PFSK-1 (cell line): ENCODE results near the gene ODF2L.

Experiments used
- POLR2AphosphoS5 ChIP-seq: IDR thresholded peaks from 2 replicates; pipeline ENCODE4 v1.6.1; 2012; ENCODE audit warnings: low read depth, mild to moderate bottlenecking, control low read depth, low read length, moderate library complexity
- SIN3A ChIP-seq: IDR thresholded peaks from 2 replicates; pipeline ENCODE4 v1.6.1; 2012; ENCODE audit warnings: mild to moderate bottlenecking, low read length, moderate library complexity, borderline replicate concordance; ENCODE audit not compliant: insufficient read depth
- TAF1 ChIP-seq: IDR thresholded peaks from 2 replicates; pipeline ENCODE4 v1.6.1; 2012; ENCODE audit warnings: low read length, control low read depth, borderline replicate concordance; ENCODE audit not compliant: insufficient read depth
- TF ChIP-seq, protein P1 (sequence below), 2 experiments: IDR thresholded peaks; 2 replicates each; pipeline versions ENCODE4 v1.6.1 to v1.8.0; 2011 to 2012; ENCODE audit warnings: low read depth in 2 of 2, low read length in 2 of 2, control low read depth in 1 of 2, inconsistent platforms in 1 of 2, mild to moderate bottlenecking in 1 of 2, moderate library complexity in 1 of 2; ENCODE audit not compliant: insufficient read depth in 1 of 2

DNA sequence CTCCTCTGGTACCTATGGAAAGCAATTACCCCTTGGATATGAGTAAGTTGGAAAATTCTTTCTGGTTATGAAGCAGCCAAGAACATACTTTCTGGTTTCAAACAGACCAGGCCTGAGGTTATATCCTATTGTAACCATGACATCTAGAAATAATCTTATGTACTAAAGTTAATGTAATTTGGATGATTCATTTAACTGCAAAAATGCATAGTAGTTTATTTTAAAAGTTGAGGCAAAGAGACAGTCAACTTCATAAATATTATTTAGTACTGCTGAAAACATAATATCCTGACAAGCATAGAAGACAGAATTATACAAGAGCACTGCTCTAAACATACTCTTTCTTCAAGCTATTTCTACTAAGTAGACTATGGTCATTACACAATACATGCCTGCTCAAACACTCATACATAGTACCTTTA, 25.5 kb downstream of the ODF2L start:
- TF ChIP-seq POLR2AphosphoS5 (no peak), TAF1 (no peak), SIN3A (no peak)
- TF ChIP-seq, protein P1, sequence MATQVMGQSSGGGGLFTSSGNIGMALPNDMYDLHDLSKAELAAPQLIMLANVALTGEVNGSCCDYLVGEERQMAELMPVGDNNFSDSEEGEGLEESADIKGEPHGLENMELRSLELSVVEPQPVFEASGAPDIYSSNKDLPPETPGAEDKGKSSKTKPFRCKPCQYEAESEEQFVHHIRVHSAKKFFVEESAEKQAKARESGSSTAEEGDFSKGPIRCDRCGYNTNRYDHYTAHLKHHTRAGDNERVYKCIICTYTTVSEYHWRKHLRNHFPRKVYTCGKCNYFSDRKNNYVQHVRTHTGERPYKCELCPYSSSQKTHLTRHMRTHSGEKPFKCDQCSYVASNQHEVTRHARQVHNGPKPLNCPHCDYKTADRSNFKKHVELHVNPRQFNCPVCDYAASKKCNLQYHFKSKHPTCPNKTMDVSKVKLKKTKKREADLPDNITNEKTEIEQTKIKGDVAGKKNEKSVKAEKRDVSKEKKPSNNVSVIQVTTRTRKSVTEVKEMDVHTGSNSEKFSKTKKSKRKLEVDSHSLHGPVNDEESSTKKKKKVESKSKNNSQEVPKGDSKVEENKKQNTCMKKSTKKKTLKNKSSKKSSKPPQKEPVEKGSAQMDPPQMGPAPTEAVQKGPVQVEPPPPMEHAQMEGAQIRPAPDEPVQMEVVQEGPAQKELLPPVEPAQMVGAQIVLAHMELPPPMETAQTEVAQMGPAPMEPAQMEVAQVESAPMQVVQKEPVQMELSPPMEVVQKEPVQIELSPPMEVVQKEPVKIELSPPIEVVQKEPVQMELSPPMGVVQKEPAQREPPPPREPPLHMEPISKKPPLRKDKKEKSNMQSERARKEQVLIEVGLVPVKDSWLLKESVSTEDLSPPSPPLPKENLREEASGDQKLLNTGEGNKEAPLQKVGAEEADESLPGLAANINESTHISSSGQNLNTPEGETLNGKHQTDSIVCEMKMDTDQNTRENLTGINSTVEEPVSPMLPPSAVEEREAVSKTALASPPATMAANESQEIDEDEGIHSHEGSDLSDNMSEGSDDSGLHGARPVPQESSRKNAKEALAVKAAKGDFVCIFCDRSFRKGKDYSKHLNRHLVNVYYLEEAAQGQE (IDR thresholded peaks at IDR 0.05; ENCODE audit: insufficient read depth in 1 of 2, low read depth in 2 of 2, low read length in 2 of 2) = no peak
